ENCODE data around the gene RBPJL. TPM values are rescaled to one million over a fixed set of nuclear protein-coding genes. Genes with fewer than 3 reads are reported as not detected.

Gene RBPJL
- total RNA-seq, 1 donor from 2014 or later, result not detected

GRCh38 chr20:45354423-45355208 lies 48.0 kb downstream of the RBPJL start:
- FAIRE-seq (no peak), DNase-seq (ENCODE audit: low read depth) (no peak)
- Histone ChIP-seq H3K27me3 (ENCODE audit: control insufficient read depth, insufficient read depth, low read length) (no peaks in the 10 kb centered on the region), H3K4me3 (ENCODE audit: low read depth, low read length) (no peak overlapping the region), H3K36me3 (ENCODE audit: control insufficient read depth, insufficient read depth, low read length) (no peaks in the 10 kb centered on the region)
- TF ChIP-seq CTCF (IDR thresholded peaks at IDR 0.05; ENCODE audit: insufficient read depth, low read length, severe bottlenecking), result no peak

- DNase-seq (ENCODE audit: low read depth) (peak; percentile 72), FAIRE-seq (no peak)
- H3K4me3 ChIP-seq (ENCODE audit: low read depth, low read length), result no peak overlapping the region
- no peaks in the 10 kb centered on the region for H3K27me3 ChIP-seq (ENCODE audit: control insufficient read depth, insufficient read depth, low read length)
- no peak for TF ChIP-seq CTCF (IDR thresholded peaks at IDR 0.05; ENCODE audit: insufficient read depth, low read length, severe bottlenecking)
- H3K36me3 ChIP-seq (ENCODE audit: control insufficient read depth, insufficient read depth, low read length), result no peaks in the 10 kb centered on the region
Measured at GRCh38 chr20:45355209-45356084, 48.8 kb downstream of the RBPJL start.

- Histone ChIP-seq H3K27me3 (ENCODE audit: control insufficient read depth, insufficient read depth, low read length) (no peaks in the 10 kb centered on the region), H3K4me3 (ENCODE audit: low read depth, low read length) (no peak overlapping the region), H3K36me3 (ENCODE audit: control insufficient read depth, insufficient read depth, low read length) (no peaks in the 10 kb centered on the region)
- peak; percentile 67 for DNase-seq (ENCODE audit: low read depth)
- TF ChIP-seq CTCF (IDR thresholded peaks at IDR 0.05; ENCODE audit: insufficient read depth, low read length, severe bottlenecking), result no peak
- FAIRE-seq, result no peak
Measured at GRCh38 chr20:45358282-45359068, 51.8 kb downstream of the RBPJL start.

- TF ChIP-seq CTCF (IDR thresholded peaks at IDR 0.05; ENCODE audit: insufficient read depth, low read length, severe bottlenecking), result no peak
- DNase-seq (ENCODE audit: low read depth) (no peak), FAIRE-seq (no peak)
- no peaks in the 10 kb centered on the region for H3K27me3 ChIP-seq (ENCODE audit: control insufficient read depth, insufficient read depth, low read length)
- H3K36me3 ChIP-seq (ENCODE audit: control insufficient read depth, insufficient read depth, low read length), result no peaks in the 10 kb centered on the region
- no peak overlapping the region for H3K4me3 ChIP-seq (ENCODE audit: low read depth, low read length)
Measured at GRCh38 chr20:45359069-45359405, 52.4 kb downstream of the RBPJL start.

- no peaks in the 10 kb centered on the region for H3K36me3 ChIP-seq (ENCODE audit: control insufficient read depth, insufficient read depth, low read length)
- H3K4me3 ChIP-seq (ENCODE audit: low read depth, low read length), result no peak overlapping the region
- H3K27me3 ChIP-seq (ENCODE audit: control insufficient read depth, insufficient read depth, low read length), result no peaks in the 10 kb centered on the region
- no peak for TF ChIP-seq CTCF (IDR thresholded peaks at IDR 0.05; ENCODE audit: insufficient read depth, low read length, severe bottlenecking)
- FAIRE-seq (no peak), DNase-seq (ENCODE audit: low read depth) (peak; percentile 84)
Measured at GRCh38 chr20:45359406-45360148, 52.9 kb downstream of the RBPJL start.
